Ishikawa (cell line): ENCODE results near the gene SMIM35.

ENCODE experiments used
- CEBPB ChIP-seq: IDR thresholded peaks from 2 replicates; pipeline ENCODE4 v1.6.1; 2012
- CREB1 ChIP-seq: IDR thresholded peaks from 2 replicates; pipeline ENCODE4 v1.6.1; 2012; ENCODE audit warnings: low read depth
- EGR1 ChIP-seq: IDR thresholded peaks from 2 replicates; pipeline ENCODE4 v1.6.1; 2012
- EP300 ChIP-seq: IDR thresholded peaks from 2 replicates; pipeline ENCODE4 v1.6.1; 2012; ENCODE audit warnings: borderline replicate concordance
- FOXM1 ChIP-seq: IDR thresholded peaks from 2 replicates; pipeline ENCODE4 v1.6.1; 2012; ENCODE audit warnings: low read depth, borderline replicate concordance
- NFIC ChIP-seq: IDR thresholded peaks from 2 replicates; pipeline ENCODE4 v1.6.1; 2012
- REST ChIP-seq: IDR thresholded peaks from 2 replicates; pipeline ENCODE4 v1.6.1; 2012; ENCODE audit warnings: low read depth, mild to moderate bottlenecking
- TAF1 ChIP-seq: IDR thresholded peaks from 2 replicates; pipeline ENCODE4 v1.6.1; 2012; ENCODE audit warnings: low read depth, mild to moderate bottlenecking
- TCF12 ChIP-seq: IDR thresholded peaks from 2 replicates; pipeline ENCODE4 v1.6.1; 2012; ENCODE audit warnings: low read depth
- TEAD4 ChIP-seq: IDR thresholded peaks from 2 replicates; pipeline ENCODE4 v1.6.1; 2012
- YY1 ChIP-seq: IDR thresholded peaks from 2 replicates; pipeline ENCODE4 v1.6.1; 2012; ENCODE audit warnings: low read depth
- TF ChIP-seq, protein P1 (sequence below): IDR thresholded peaks from 2 replicates; pipeline ENCODE4 v1.6.1; 2012

DNA sequence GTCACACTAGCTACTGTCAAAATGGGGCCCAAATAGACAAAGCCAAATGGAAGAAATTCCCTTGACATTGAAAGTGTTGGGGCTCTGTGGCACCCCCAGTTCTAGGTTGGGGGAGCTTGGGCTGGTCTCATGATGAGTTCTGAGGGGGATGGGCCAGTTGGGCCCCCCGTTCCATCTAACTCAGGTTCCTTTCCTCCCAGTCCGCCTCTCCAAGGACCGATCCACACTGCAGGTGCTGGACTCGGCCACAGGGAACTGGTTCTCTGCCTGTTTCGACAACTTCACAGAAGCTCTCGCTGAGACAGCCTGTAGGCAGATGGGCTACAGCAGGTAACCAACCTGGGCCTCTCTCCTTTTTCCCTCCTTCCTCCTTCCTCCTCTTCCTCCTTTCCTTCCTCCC is 17.7 kb upstream of the SMIM35 start:
- TF ChIP-seq REST, result no peak
- TF ChIP-seq EP300, result no peak
- TF ChIP-seq EGR1, result no peak
- no peak for TF ChIP-seq CREB1
- no peak for TF ChIP-seq NFIC
- TF ChIP-seq TCF12, result no peak
- TF ChIP-seq YY1, result no peak
- no peak for TF ChIP-seq FOXM1
- TF ChIP-seq, protein P1, sequence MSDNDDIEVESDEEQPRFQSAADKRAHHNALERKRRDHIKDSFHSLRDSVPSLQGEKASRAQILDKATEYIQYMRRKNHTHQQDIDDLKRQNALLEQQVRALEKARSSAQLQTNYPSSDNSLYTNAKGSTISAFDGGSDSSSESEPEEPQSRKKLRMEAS, result no peak
- TF ChIP-seq CEBPB, result no peak
- TF ChIP-seq TEAD4, result no peak
- TF ChIP-seq TAF1, result no peak
